Middle frontal gyrus (tissue), 1 donor: Measurements from ENCODE around the gene MMRN1.

Source experiments
- DNase-seq: peaks from one replicate; pipeline ENCODE4 v3.0.0-alpha.2; 2015; ENCODE audit warnings: low spot score; ENCODE audit errors: extremely low spot score

The MMRN1 gene

DNA sequence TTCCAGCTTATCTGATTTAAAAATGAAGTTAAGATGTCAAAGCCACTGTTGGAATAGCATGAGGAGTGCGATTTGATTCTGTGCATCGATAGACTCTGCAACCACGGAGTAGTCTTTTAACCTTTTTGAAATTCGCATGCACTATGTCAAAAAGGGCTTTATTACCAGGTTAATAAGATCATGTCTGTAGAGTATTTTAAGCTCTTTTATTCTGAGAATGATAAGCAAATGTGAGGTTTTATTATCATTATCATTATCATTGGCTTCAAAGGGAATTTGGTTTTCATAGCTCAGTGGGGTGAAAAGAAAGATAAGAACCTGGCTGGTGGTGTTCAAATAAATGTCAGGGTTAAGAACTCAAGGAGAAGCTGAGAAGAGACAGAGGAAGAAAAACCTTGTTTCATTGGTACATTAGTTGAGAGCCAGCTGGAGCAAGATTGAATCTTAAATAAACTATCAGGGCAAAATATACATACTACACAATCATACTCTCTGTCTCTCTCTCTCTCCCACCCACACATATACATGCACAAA is 102.6 kb downstream of the MMRN1 start:
- DNase-seq, result no peak

- DNase-seq, result no peak
Observed at GRCh38 chr4:89998469-89999011, 103.9 kb downstream of the MMRN1 start.

- no peak for DNase-seq
Observed at GRCh38 chr4:90001023-90001422, 106.4 kb downstream of the MMRN1 start.

DNA sequence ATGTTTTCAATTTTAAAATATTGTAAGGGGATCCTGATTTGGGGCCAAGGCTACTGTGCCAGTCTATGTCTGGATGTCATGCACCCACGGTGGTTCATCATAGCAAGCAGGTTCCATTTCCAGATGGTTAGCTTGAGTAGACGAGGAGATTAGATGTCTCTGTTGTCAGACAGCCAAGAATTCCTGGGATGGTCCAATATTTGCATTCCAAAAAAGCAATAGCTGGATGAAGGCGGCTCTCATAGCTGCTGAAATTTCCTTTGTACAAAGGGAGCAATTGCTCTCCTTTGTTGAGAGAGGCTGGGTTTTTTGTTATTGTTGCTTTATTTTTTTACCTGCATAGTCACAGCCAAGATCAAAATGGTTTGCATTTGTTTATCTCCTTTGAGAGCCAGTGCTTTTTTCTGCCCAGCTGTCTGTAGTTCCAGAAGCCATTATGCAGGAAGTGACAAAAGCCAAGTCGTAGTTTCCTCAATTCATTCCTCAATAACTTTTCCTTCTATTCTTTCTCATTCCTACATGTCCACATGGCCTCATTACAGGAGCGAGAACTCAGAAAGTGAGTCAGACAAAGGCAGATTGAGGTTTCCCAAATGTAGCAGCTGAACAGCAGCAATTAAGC is 107.9 kb downstream of the MMRN1 start:
- DNase-seq, result no peak
